ENCODE data around the gene RIPOR3.

- no peak for TF ChIP-seq POLR2A (IDR thresholded peaks at IDR 0.05)
- TF ChIP-seq CTCF (IDR thresholded peaks at IDR 0.05), result no peak
Measured at GRCh38 chr20:50545126-50545525, 146.2 kb downstream of the RIPOR3 start.
